SK-N-SH (cell line): Measurements from ENCODE around the gene RABGGTA. TPM values are rescaled to one million over a fixed set of nuclear protein-coding genes. Genes with fewer than 3 reads are reported as not detected.

Experiments used
- CTCF ChIA-PET: fragments of 300-600, 350-600 bp; formaldehyde crosslinking; extraction: SDS; loops from one replicate; lab custom pipeline; 2021; lab: Yijun Ruan, JAX
- POLR2A ChIA-PET: fragments of 350-600 bp; sonication (Branson Sonifier 250); formaldehyde crosslinking; extraction: SDS; loops from one replicate; lab custom pipeline; 2020; ENCODE audit warnings: antibody characterized with exemption, inconsistent platforms; lab: Yijun Ruan, JAX
- DNase-seq: peaks from one replicate; pipeline ENCODE4 v3.0.0; 2012
- H2AFZ ChIP-seq: fragments of 200-600 bp; sonication (generic); 2 replicates; pipeline ENCODE4 v1.8.1; 2016; ENCODE audit warnings: antibody characterized with exemption, mild to moderate bottlenecking, low read depth
- H3F3A ChIP-seq: fragments of 200-600 bp; sonication (generic); replicated peaks from 2 replicates; pipeline ENCODE3; 2016; ENCODE audit warnings: antibody characterized with exemption, mild to moderate bottlenecking; ENCODE audit not compliant: insufficient read depth
- H3K27ac ChIP-seq, 2 experiments: fragments of 200-500 bp in 1 of 2; fragments of 200-600 bp in 1 of 2; sonication (Bioruptor generic) in 1 of 2; sonication (generic), shearing (Covaris generic) in 1 of 2; 2 replicates each; pipeline versions ENCODE4 v1.5.1 to v1.6.1; 2014 to 2016; ENCODE audit warnings: low read depth in 2 of 2, inconsistent platforms in 1 of 2, low read length in 1 of 2, mild to moderate bottlenecking in 1 of 2, mixed read lengths in 1 of 2
- H3K27me3 ChIP-seq: fragments of 200-600 bp; sonication (generic), shearing (Covaris generic); 2 replicates; pipeline ENCODE4 v1.6.1; 2016; ENCODE audit warnings: mixed run types; ENCODE audit not compliant: insufficient read depth
- H3K36me3 ChIP-seq, 2 experiments: fragments of 200-500 bp in 1 of 2; fragments of 200-600 bp in 1 of 2; sonication (Bioruptor generic) in 1 of 2; sonication (generic) in 1 of 2; replicated peaks in 1 of 2; 2 replicates each; pipeline versions ENCODE3 to v1.5.1; 2014 to 2016; ENCODE audit warnings: low read length in 1 of 2, mild to moderate bottlenecking in 1 of 2; ENCODE audit not compliant: insufficient read depth in 2 of 2, control insufficient read depth in 1 of 2
- H3K4me1 ChIP-seq, 2 experiments: fragments of 200-500 bp in 1 of 2; fragments of 200-600 bp in 1 of 2; sonication (Bioruptor generic) in 1 of 2; sonication (generic), shearing (Covaris generic) in 1 of 2; 2 replicates each; pipeline versions ENCODE4 v1.5.1 to v1.6.1; 2014 to 2016; ENCODE audit warnings: low read depth in 1 of 2, low read length in 1 of 2, mixed run types in 1 of 2; ENCODE audit not compliant: insufficient read depth in 2 of 2, control insufficient read depth in 1 of 2
- H3K4me2 ChIP-seq: fragments of 200-600 bp; sonication (generic), shearing (Covaris generic); 2 replicates; pipeline ENCODE4 v1.6.1; 2017; ENCODE audit warnings: mixed run types
- H3K4me3 ChIP-seq, 2 experiments: fragments of 200-500 bp in 1 of 2; fragments of 200-600 bp in 1 of 2; sonication (Bioruptor generic) in 1 of 2; sonication (generic), shearing (Covaris generic) in 1 of 2; 2 replicates each; pipeline versions ENCODE4 v1.5.1 to v1.8.1; 2014 to 2016; ENCODE audit warnings: low read depth in 2 of 2, inconsistent platforms in 1 of 2, low read length in 1 of 2, mild to moderate bottlenecking in 1 of 2, mixed read lengths in 1 of 2, moderate library complexity in 1 of 2
- H3K79me2 ChIP-seq: fragments of 200-600 bp; sonication (generic); 2 replicates; pipeline ENCODE4 v1.8.1; 2017; ENCODE audit warnings: mild to moderate bottlenecking; ENCODE audit not compliant: insufficient read depth
- H3K9ac ChIP-seq: fragments of 200-600 bp; sonication (generic); 2 replicates; pipeline ENCODE4 v1.6.1; 2017; ENCODE audit warnings: mixed run types
- H3K9me2 ChIP-seq: fragments of 200-600 bp; sonication (generic); 2 replicates; pipeline ENCODE4 v1.6.1; 2017; ENCODE audit warnings: mixed run types
- H3K9me3 ChIP-seq: fragments of 200-600 bp; sonication (generic); 2 replicates; pipeline ENCODE4 v1.6.1; 2017; ENCODE audit warnings: mixed run types, mild to moderate bottlenecking, moderate library complexity
- H4K20me1 ChIP-seq: fragments of 200-600 bp; sonication (generic); 2 replicates; pipeline ENCODE4 v1.6.1; 2017; ENCODE audit warnings: mild to moderate bottlenecking, mixed run types; ENCODE audit not compliant: insufficient read depth
- CHD2 ChIP-seq: fragments of 150-350 bp; IDR thresholded peaks from 2 replicates; pipeline ENCODE4 v1.6.1; 2018; ENCODE audit warnings: low read length; ENCODE audit not compliant: partially characterized antibody
- ELF1 ChIP-seq: IDR thresholded peaks from 2 replicates; pipeline ENCODE4 v1.4.0; 2012
- EZH2phosphoT487 ChIP-seq: fragments of 200-600 bp; sonication (generic); IDR thresholded peaks from 2 replicates; pipeline ENCODE4 v1.6.1; 2017; ENCODE audit warnings: low read depth, mixed run types, mild to moderate bottlenecking, antibody characterized with exemption, moderate library complexity, borderline replicate concordance
- FOSL2 ChIP-seq: IDR thresholded peaks from 2 replicates; pipeline ENCODE4 v1.4.0; 2012; ENCODE audit warnings: low read depth, mild to moderate bottlenecking, moderate library complexity, borderline replicate concordance
- FOXJ3 ChIP-seq: sonication (generic); formaldehyde crosslinking; IDR thresholded peaks from 2 replicates; pipeline ENCODE4 v1.5.1; 2020; ENCODE audit warnings: mild to moderate bottlenecking, missing genetic modification reagents
- FOXM1 ChIP-seq: IDR thresholded peaks from 2 replicates; pipeline ENCODE4 v1.4.0; 2012; ENCODE audit warnings: low read depth, mild to moderate bottlenecking
- GABPA ChIP-seq: IDR thresholded peaks from 2 replicates; pipeline ENCODE4 v1.4.0; 2012; ENCODE audit warnings: low read depth, mild to moderate bottlenecking
- JUND ChIP-seq: IDR thresholded peaks from 2 replicates; pipeline ENCODE4 v1.4.0; 2012
- NFIC ChIP-seq: IDR thresholded peaks from 2 replicates; pipeline ENCODE4 v1.4.0; 2012; ENCODE audit warnings: borderline replicate concordance
- POLR2AphosphoS5 ChIP-seq: IDR thresholded peaks from 2 replicates; pipeline ENCODE4 v1.6.1; 2012; ENCODE audit warnings: low read depth, low read length
- RCOR1 ChIP-seq: fragments of 150-350 bp; IDR thresholded peaks from 2 replicates; pipeline ENCODE4 v1.6.1; 2017; ENCODE audit warnings: antibody characterized with exemption, low read length
- RFX5 ChIP-seq: IDR thresholded peaks from 2 replicates; pipeline ENCODE4 v1.6.1; 2012; ENCODE audit warnings: mild to moderate bottlenecking, improper control_type of control experiment, low read length
- RXRA ChIP-seq: IDR thresholded peaks from 2 replicates; pipeline ENCODE4 v1.4.0; 2012; ENCODE audit warnings: low read depth, mild to moderate bottlenecking, borderline replicate concordance
- SMC3 ChIP-seq: IDR thresholded peaks from 2 replicates; pipeline ENCODE4 v1.6.1; 2012; ENCODE audit warnings: low read depth, low read length, improper control_type of control experiment
- TAF1 ChIP-seq: IDR thresholded peaks from 2 replicates; pipeline ENCODE4 v1.6.1; 2012; ENCODE audit warnings: low read depth, mild to moderate bottlenecking, low read length, moderate library complexity, borderline replicate concordance
- YY1 ChIP-seq: IDR thresholded peaks from 2 replicates; pipeline ENCODE4 v1.4.0; 2012; ENCODE audit warnings: low read depth, mild to moderate bottlenecking
- WGBS: methylation state at CpG from one replicate; pipeline ENCODE4 v1.1.6; 2017; ENCODE audit warnings: low lambda C conversion rate; 5-methylcytosine and 5-hydroxymethylcytosine counted together
- polyA plus RNA-seq, 3 experiments: library from polyadenylated mRNA; depleted of rRNA; stranded (reverse); fragments of >200 nt; gene quantifications; 2 replicates each; pipeline ENCODE4 v1.2.3, GENCODE V29; 2012
- TF ChIP-seq, protein P1 (sequence below): fragments of 150-350 bp; IDR thresholded peaks from 2 replicates; pipeline ENCODE4 v1.6.1; 2017; ENCODE audit warnings: antibody characterized with exemption, low read length, low read depth, borderline replicate concordance
- TF ChIP-seq, protein P2 (sequence below): IDR thresholded peaks from 2 replicates; pipeline ENCODE4; 2012
- TF ChIP-seq, protein P3 (sequence below): IDR thresholded peaks from 2 replicates; pipeline ENCODE4 v1.4.0; 2012; ENCODE audit warnings: low read depth, borderline replicate concordance
- TF ChIP-seq, protein P4 (sequence below): fragments of 150-350 bp; IDR thresholded peaks from 2 replicates; pipeline ENCODE4 v1.6.1; 2016; ENCODE audit warnings: mild to moderate bottlenecking, low read depth, low read length

The RABGGTA gene
- polyA plus RNA-seq, 1 of the 3 experiments (the other 2 are of a cell fraction), result 59.4 TPM

DNA sequence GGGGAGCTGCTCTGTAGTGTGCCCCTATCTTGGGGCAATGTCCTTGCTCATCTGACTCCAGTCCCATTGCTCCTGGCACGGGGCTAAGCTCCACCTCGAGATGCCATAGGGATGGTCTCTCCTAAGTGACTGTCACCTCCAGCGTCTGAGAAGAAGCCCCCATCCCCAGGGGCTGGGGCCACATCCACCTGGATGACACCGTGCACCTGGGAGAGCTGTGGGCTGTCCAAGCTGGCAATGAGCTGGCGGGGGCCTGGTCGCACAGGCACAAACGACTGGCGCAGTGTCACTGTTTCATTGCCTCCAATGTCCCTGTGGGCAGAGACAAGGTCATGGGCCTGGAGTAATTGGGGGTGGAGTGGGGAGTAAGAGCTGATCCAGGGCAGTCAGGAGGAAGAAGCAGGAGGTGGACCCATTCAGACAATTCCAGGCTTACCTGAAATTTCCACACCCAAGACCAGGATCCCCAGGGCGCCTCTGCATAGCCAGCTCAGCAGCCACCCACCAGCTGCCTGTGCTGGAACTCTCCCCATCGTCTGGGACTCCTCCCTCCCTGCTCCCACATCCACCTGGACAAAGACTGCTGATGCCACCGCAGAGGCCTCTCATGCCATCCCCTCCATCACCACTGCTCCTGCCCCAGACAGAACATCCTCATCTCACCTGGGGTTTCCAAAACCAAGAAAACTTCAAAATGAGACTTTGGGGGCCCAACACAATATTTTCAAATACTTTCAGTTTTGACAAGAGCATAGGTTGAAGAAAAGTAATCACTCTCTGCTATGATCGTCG, 22.0 kb downstream of the RABGGTA start:
- H3K9me3 ChIP-seq, result no peaks in the 10 kb centered on the region
- no peak for DNase-seq
- no peak overlapping the region for H2AFZ ChIP-seq
- H4K20me1 ChIP-seq, result no peaks in the 10 kb centered on the region
- TF ChIP-seq FOSL2 (no peak), CHD2 (no peak), NFIC (no peak), RCOR1 (no peak), FOXM1 (no peak), RFX5 (no peak), ELF1 (no peak), POLR2AphosphoS5 (no peak), FOXJ3 (no peak), TAF1 (no peak), SMC3 (no peak), JUND (no peak), EZH2phosphoT487 (no peak), GABPA (no peak), RXRA (no peak), YY1 (no peak)
- TF ChIP-seq, protein P1, sequence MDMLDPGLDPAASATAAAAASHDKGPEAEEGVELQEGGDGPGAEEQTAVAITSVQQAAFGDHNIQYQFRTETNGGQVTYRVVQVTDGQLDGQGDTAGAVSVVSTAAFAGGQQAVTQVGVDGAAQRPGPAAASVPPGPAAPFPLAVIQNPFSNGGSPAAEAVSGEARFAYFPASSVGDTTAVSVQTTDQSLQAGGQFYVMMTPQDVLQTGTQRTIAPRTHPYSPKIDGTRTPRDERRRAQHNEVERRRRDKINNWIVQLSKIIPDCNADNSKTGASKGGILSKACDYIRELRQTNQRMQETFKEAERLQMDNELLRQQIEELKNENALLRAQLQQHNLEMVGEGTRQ, result no peak
- TF ChIP-seq, protein P2, sequence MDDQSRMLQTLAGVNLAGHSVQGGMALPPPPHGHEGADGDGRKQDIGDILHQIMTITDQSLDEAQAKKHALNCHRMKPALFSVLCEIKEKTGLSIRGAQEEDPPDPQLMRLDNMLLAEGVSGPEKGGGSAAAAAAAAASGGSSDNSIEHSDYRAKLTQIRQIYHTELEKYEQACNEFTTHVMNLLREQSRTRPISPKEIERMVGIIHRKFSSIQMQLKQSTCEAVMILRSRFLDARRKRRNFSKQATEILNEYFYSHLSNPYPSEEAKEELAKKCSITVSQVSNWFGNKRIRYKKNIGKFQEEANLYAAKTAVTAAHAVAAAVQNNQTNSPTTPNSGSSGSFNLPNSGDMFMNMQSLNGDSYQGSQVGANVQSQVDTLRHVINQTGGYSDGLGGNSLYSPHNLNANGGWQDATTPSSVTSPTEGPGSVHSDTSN, result no peak
- TF ChIP-seq, protein P3, sequence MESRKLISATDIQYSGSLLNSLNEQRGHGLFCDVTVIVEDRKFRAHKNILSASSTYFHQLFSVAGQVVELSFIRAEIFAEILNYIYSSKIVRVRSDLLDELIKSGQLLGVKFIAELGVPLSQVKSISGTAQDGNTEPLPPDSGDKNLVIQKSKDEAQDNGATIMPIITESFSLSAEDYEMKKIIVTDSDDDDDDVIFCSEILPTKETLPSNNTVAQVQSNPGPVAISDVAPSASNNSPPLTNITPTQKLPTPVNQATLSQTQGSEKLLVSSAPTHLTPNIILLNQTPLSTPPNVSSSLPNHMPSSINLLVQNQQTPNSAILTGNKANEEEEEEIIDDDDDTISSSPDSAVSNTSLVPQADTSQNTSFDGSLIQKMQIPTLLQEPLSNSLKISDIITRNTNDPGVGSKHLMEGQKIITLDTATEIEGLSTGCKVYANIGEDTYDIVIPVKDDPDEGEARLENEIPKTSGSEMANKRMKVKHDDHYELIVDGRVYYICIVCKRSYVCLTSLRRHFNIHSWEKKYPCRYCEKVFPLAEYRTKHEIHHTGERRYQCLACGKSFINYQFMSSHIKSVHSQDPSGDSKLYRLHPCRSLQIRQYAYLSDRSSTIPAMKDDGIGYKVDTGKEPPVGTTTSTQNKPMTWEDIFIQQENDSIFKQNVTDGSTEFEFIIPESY, result no peak
- TF ChIP-seq, protein P4, sequence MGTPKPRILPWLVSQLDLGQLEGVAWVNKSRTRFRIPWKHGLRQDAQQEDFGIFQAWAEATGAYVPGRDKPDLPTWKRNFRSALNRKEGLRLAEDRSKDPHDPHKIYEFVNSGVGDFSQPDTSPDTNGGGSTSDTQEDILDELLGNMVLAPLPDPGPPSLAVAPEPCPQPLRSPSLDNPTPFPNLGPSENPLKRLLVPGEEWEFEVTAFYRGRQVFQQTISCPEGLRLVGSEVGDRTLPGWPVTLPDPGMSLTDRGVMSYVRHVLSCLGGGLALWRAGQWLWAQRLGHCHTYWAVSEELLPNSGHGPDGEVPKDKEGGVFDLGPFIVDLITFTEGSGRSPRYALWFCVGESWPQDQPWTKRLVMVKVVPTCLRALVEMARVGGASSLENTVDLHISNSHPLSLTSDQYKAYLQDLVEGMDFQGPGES, result no peak
- H3K9me2 ChIP-seq, result no peaks in the 10 kb centered on the region
- no peaks in the 10 kb centered on the region for H3F3A ChIP-seq
- H3K36me3 ChIP-seq, result no peaks in the 10 kb centered on the region
- H3K9ac ChIP-seq, result no peak overlapping the region
- H3K27me3 ChIP-seq, result no peaks in the 10 kb centered on the region
- H3K4me1 ChIP-seq, result no peaks in the 10 kb centered on the region
- H3K4me2 ChIP-seq, result no peak overlapping the region
- WGBS, result 61% methylated on average over 9 of the region's 13 CpGs
- no peaks in the 10 kb centered on the region for H3K79me2 ChIP-seq
- POLR2A ChIA-PET, result no interaction called here
- CTCF ChIA-PET, result interaction anchor here (1.5 to 3.9 kb wide), 3 partner anchors 48 to 116 kb away, joined by 7 to 20 read pairs (median 9); partner anchors contain the start of gene CIDEB
- no peak overlapping the region for H3K27ac ChIP-seq
- H3K4me3 ChIP-seq, result no peak overlapping the region
